DND-41 (cell line): Measurements from ENCODE around the gene EHMT1.

ENCODE experiments used
- ATAC-seq: fragments of 200-7000 bp; cut with Tn5 transposase; 3 replicates; pipeline ENCODE4 v1.9.1; 2021; ENCODE audit warnings: low read depth; ENCODE audit not compliant: insufficient read depth
- DNase-seq: peaks from one replicate; pipeline ENCODE4 v3.0.0-alpha.2; 2020
- H2AFZ ChIP-seq: 2 replicates; pipeline ENCODE4 v1.6.0; 2012; ENCODE audit warnings: low read depth, low read length
- H3K27ac ChIP-seq: 2 replicates; pipeline ENCODE4 v1.5.1; 2012; ENCODE audit warnings: low read length, inconsistent platforms
- H3K27me3 ChIP-seq: fragments of 200-600 bp; sonication (generic); 2 replicates; pipeline ENCODE4 v1.6.0; 2012; ENCODE audit warnings: low read length, mild to moderate bottlenecking, inconsistent platforms; ENCODE audit not compliant: insufficient read depth, poor library complexity
- H3K36me3 ChIP-seq: 2 replicates; pipeline ENCODE4 v1.5.1; 2012; ENCODE audit warnings: low read length, inconsistent platforms; ENCODE audit not compliant: insufficient read depth
- H3K4me1 ChIP-seq: 2 replicates; pipeline ENCODE4 v1.5.1; 2012; ENCODE audit warnings: mild to moderate bottlenecking, low read length; ENCODE audit not compliant: insufficient read depth
- H3K4me2 ChIP-seq: 2 replicates; pipeline ENCODE4 v1.6.0; 2012; ENCODE audit warnings: mild to moderate bottlenecking, moderate library complexity, low read length, inconsistent platforms; ENCODE audit not compliant: insufficient read depth
- H3K4me3 ChIP-seq, 2 experiments: fragments of 200-600 bp in 1 of 2; shearing (Covaris generic) in 1 of 2; 2 replicates each; pipeline ENCODE4 v1.5.1; 2012 to 2016; ENCODE audit warnings: inconsistent platforms in 2 of 2, low read length in 2 of 2, mild to moderate bottlenecking in 2 of 2, low read depth in 1 of 2, moderate library complexity in 1 of 2
- H3K79me2 ChIP-seq: 2 replicates; pipeline ENCODE4 v1.6.0; 2012; ENCODE audit warnings: low read length, inconsistent platforms; ENCODE audit not compliant: insufficient read depth
- H3K9ac ChIP-seq: 2 replicates; pipeline ENCODE4 v1.6.0; 2012; ENCODE audit warnings: low read depth, mild to moderate bottlenecking, inconsistent platforms, low read length, moderate library complexity
- H3K9me3 ChIP-seq: 2 replicates; pipeline ENCODE4 v1.5.1; 2012; ENCODE audit warnings: low read length, moderate library complexity, mild to moderate bottlenecking, inconsistent platforms; ENCODE audit not compliant: insufficient read depth, severe bottlenecking
- H4K20me1 ChIP-seq: 2 replicates; pipeline ENCODE4 v1.6.0; 2012; ENCODE audit warnings: low read length; ENCODE audit not compliant: insufficient read depth
- EZH2 ChIP-seq: IDR thresholded peaks from 3 replicates; pipeline ENCODE4 v1.6.1; 2012; ENCODE audit warnings: borderline replicate concordance, low read depth, mild to moderate bottlenecking, moderate library complexity, low read length, inconsistent platforms; ENCODE audit not compliant: severe bottlenecking
- TF ChIP-seq, protein P1 (sequence below): IDR thresholded peaks from 2 replicates; pipeline ENCODE4 v1.5.1; 2012; ENCODE audit warnings: borderline replicate concordance, low read length, moderate library complexity, mild to moderate bottlenecking; ENCODE audit not compliant: poor library complexity, severe bottlenecking; ENCODE audit errors: extremely low read depth

EHMT1 gene

DNA sequence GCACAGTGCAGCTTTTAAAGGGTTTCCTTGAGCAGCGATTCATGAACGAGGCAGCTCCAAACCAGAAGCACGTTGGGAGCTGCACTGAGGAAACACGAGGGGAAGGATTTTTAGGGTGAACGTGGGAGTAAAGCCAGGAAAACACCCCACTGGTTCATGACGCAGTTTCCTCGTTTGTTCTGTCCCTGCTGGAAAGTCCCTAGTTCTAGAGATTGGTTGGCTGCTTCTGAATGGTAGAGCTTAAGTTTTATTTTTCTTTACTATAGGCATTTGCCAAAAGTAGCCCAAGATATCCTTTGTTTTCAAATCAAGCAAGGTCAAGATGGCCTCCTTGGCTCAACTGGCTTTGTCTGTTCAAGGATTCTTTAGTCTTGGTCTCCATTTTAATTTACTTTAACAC, 142.2 kb downstream of the EHMT1 start:
- H4K20me1 ChIP-seq, result peaks cover 6% of the 10 kb centered on the region; the same call in 1 of the 2 replicates
- ATAC-seq (no peak), DNase-seq (no peak)
- H3K4me1 ChIP-seq, result no peaks in the 10 kb centered on the region
- H3K36me3 ChIP-seq, result peaks cover 83% of the 10 kb centered on the region
- no peaks in the 10 kb centered on the region for H3K9me3 ChIP-seq
- peaks cover 1% of the 10 kb centered on the region; the same call in 1 of the 2 replicates for H3K79me2 ChIP-seq
- TF ChIP-seq EZH2, result no peak
- TF ChIP-seq, protein P1, sequence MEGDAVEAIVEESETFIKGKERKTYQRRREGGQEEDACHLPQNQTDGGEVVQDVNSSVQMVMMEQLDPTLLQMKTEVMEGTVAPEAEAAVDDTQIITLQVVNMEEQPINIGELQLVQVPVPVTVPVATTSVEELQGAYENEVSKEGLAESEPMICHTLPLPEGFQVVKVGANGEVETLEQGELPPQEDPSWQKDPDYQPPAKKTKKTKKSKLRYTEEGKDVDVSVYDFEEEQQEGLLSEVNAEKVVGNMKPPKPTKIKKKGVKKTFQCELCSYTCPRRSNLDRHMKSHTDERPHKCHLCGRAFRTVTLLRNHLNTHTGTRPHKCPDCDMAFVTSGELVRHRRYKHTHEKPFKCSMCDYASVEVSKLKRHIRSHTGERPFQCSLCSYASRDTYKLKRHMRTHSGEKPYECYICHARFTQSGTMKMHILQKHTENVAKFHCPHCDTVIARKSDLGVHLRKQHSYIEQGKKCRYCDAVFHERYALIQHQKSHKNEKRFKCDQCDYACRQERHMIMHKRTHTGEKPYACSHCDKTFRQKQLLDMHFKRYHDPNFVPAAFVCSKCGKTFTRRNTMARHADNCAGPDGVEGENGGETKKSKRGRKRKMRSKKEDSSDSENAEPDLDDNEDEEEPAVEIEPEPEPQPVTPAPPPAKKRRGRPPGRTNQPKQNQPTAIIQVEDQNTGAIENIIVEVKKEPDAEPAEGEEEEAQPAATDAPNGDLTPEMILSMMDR, result no peak
- no peak overlapping the region for H3K9ac ChIP-seq
- H3K4me2 ChIP-seq, result no peak overlapping the region
- H2AFZ ChIP-seq, result no peak overlapping the region
- no peaks in the 10 kb centered on the region for H3K27me3 ChIP-seq
- H3K4me3 ChIP-seq, result no peak overlapping the region
- no peak overlapping the region for H3K27ac ChIP-seq

DNA sequence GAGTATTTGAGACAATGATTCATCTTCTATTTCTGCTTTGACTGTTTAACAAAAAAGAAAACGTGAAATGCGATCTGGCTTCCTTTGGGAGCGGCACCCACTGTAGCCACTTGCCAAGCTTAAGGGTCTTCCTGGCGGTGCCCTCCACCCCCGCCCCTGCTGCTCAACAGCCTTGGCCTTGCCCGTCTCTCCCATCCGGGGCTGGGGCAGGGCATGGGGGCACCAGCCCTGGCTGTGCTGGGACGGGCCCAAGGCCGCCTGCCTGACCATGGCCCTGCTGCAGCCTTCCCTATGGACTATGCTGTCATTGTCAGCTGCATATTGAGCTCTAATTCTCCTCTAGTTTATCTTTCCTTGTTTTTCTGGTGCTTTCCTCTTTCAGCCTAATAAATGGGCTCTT, 143.0 kb downstream of the EHMT1 start:
- H3K4me2 ChIP-seq, result no peak overlapping the region
- no peak overlapping the region for H3K4me3 ChIP-seq
- no peak overlapping the region for H3K9ac ChIP-seq
- H3K36me3 ChIP-seq, result peaks cover 85% of the 10 kb centered on the region
- no peaks in the 10 kb centered on the region for H3K27me3 ChIP-seq
- DNase-seq (no peak), ATAC-seq (no peak)
- no peak overlapping the region for H2AFZ ChIP-seq
- TF ChIP-seq EZH2, result no peak
- TF ChIP-seq, protein P1, result no peak
- no peaks in the 10 kb centered on the region; the same call in 1 of the 2 replicates for H3K79me2 ChIP-seq
- no peak overlapping the region for H3K27ac ChIP-seq
- no peaks in the 10 kb centered on the region for H3K9me3 ChIP-seq
- H3K4me1 ChIP-seq, result no peaks in the 10 kb centered on the region
- peaks cover 6% of the 10 kb centered on the region; the same call in 1 of the 2 replicates for H4K20me1 ChIP-seq

DNA sequence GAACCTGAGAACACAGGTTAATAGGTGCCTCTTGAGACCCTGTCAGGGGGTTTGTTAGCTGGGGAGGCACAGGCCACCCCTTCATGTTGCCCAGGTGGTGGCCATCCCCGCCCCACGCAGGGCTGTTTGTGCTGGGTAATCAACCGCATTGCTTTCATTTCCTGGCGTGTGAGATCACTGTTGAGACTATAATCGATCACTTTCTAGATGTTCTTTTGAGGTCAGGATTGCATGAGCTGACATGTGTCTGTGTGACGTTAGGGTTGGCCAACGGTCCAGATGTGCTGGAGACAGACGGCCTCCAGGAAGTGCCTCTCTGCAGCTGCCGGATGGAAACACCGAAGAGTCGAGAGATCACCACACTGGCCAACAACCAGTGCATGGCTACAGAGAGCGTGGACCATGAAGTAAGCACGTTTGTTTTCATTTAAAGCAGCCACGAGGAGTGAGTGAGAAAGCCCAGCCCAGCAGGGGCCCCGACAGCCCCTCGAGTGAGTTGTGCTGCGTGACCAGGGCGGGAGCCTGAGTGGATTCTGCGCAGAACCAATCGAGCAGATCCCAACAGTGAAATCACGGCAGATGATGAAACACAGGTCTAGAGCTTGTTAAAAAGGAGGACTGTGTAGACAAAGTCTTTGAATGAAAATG, 143.7 kb downstream of the EHMT1 start:
- peaks cover 6% of the 10 kb centered on the region; the same call in 1 of the 2 replicates for H4K20me1 ChIP-seq
- no peak overlapping the region for H3K4me3 ChIP-seq
- no peak overlapping the region for H3K27ac ChIP-seq
- H2AFZ ChIP-seq, result no peak overlapping the region
- DNase-seq (no peak), ATAC-seq (no peak)
- H3K9ac ChIP-seq, result no peak overlapping the region
- H3K36me3 ChIP-seq, result peaks cover 85% of the 10 kb centered on the region
- no peaks in the 10 kb centered on the region for H3K27me3 ChIP-seq
- no peaks in the 10 kb centered on the region for H3K4me1 ChIP-seq
- H3K9me3 ChIP-seq, result no peaks in the 10 kb centered on the region
- no peak for TF ChIP-seq EZH2
- TF ChIP-seq, protein P1, result no peak
- no peak overlapping the region for H3K4me2 ChIP-seq
- H3K79me2 ChIP-seq, result no peaks in the 10 kb centered on the region; the same call in 1 of the 2 replicates
